AG04450 (cell line): ENCODE data around the gene TBX1. TPM values are rescaled to one million over a fixed set of nuclear protein-coding genes. Genes with fewer than 3 reads are reported as not detected.

Experiments used
- CTCF ChIA-PET: fragments of 300-600, 350-600 bp; formaldehyde crosslinking; extraction: SDS; loops from one replicate; lab custom pipeline; 2022; ENCODE audit warnings: antibody characterized with exemption, inconsistent platforms; lab: Charles Lee
- POLR2A ChIA-PET: fragments of 350-600 bp; formaldehyde crosslinking; extraction: SDS; loops from one replicate; lab custom pipeline; 2021; ENCODE audit warnings: antibody characterized with exemption, inconsistent platforms; lab: Yijun Ruan, JAX
- DNase-seq: peaks from one replicate; pipeline ENCODE4 v3.0.0-alpha.2; 2011; ENCODE audit warnings: low read depth, low spot score
- H3K27ac ChIP-seq: one replicate; pipeline ENCODE4 v1.5.1; 2012; ENCODE audit warnings: low read depth, low read length, control low read depth
- H3K27me3 ChIP-seq: one replicate; pipeline ENCODE4 v1.6.0; 2012; ENCODE audit warnings: low read length; ENCODE audit not compliant: control insufficient read depth, insufficient read depth
- H3K4me3 ChIP-seq: 2 replicates; pipeline ENCODE4 v1.5.1; 2011; ENCODE audit warnings: mild to moderate bottlenecking, low read depth, low read length, control low read depth
- H3K9me3 ChIP-seq: 2 replicates; pipeline ENCODE4 v1.5.1; 2012; ENCODE audit warnings: low read length; ENCODE audit not compliant: control insufficient read depth, insufficient read depth
- polyA plus RNA-seq: library from polyadenylated mRNA; depleted of rRNA; stranded (reverse); fragments of >200 nt; gene quantifications from 2 replicates; pipeline ENCODE4 v1.2.3, GENCODE V29; 2011
- TF ChIP-seq, protein P1 (sequence below): IDR thresholded peaks from 2 replicates; pipeline ENCODE4 v1.5.1; 2011; ENCODE audit warnings: low read depth, low read length, control low read depth, inconsistent platforms

The TBX1 gene
- polyA plus RNA-seq, 1 experiment, result not detected

GRCh38 chr22:19787849-19788141, 27.2 kb downstream of the TBX1 start:
- no peak overlapping the region for H3K4me3 ChIP-seq
- ChIA-PET CTCF (no interaction called here), POLR2A (no interaction called here)
- TF ChIP-seq, protein P1, sequence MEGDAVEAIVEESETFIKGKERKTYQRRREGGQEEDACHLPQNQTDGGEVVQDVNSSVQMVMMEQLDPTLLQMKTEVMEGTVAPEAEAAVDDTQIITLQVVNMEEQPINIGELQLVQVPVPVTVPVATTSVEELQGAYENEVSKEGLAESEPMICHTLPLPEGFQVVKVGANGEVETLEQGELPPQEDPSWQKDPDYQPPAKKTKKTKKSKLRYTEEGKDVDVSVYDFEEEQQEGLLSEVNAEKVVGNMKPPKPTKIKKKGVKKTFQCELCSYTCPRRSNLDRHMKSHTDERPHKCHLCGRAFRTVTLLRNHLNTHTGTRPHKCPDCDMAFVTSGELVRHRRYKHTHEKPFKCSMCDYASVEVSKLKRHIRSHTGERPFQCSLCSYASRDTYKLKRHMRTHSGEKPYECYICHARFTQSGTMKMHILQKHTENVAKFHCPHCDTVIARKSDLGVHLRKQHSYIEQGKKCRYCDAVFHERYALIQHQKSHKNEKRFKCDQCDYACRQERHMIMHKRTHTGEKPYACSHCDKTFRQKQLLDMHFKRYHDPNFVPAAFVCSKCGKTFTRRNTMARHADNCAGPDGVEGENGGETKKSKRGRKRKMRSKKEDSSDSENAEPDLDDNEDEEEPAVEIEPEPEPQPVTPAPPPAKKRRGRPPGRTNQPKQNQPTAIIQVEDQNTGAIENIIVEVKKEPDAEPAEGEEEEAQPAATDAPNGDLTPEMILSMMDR, result no peak
- H3K9me3 ChIP-seq, result peaks cover 29% of the 10 kb centered on the region
- H3K27me3 ChIP-seq, result no peaks in the 10 kb centered on the region
- H3K27ac ChIP-seq, result no peak overlapping the region
- no peak for DNase-seq

GRCh38 chr22:19788661-19789225, 28.2 kb downstream of the TBX1 start:
- no peaks in the 10 kb centered on the region for H3K27me3 ChIP-seq
- DNase-seq, result no peak
- POLR2A ChIA-PET, result interaction anchor here (0.6 kb wide), 1 partner anchor 1858 kb away, joined by 3 read pairs; no protein-coding TSS in a partner anchor
- CTCF ChIA-PET, result no interaction called here
- H3K4me3 ChIP-seq, result no peak overlapping the region
- H3K27ac ChIP-seq, result no peak overlapping the region
- peaks cover 29% of the 10 kb centered on the region for H3K9me3 ChIP-seq
- TF ChIP-seq, protein P1, result no peak

- POLR2A ChIA-PET, result interaction anchor here (0.6 kb wide), 3 partner anchors 55 to 1859 kb away, joined by 3 to 5 read pairs (median 3); partner anchors contain the start of gene GP1BB
These were observed 28.8 kb downstream of the TBX1 start for GRCh38 chr22:19789406-19789805.

GRCh38 chr22:19789828-19790227, 29.2 kb downstream of the TBX1 start:
- POLR2A ChIA-PET, result interaction anchor here (0.6 kb wide), 2 partner anchors 54 to 67 kb away, joined by 3 to 5 read pairs; partner anchors contain the start of gene GP1BB
- TF ChIP-seq, protein P1, result no peak
- Histone ChIP-seq H3K9me3 (peaks cover 29% of the 10 kb centered on the region), H3K27me3 (no peaks in the 10 kb centered on the region), H3K4me3 (no peak overlapping the region), H3K27ac (no peak overlapping the region)
- CTCF ChIA-PET, result interaction anchor here (1.3 kb wide), 1 partner anchor 160 kb away, joined by 5 read pairs; no protein-coding TSS in a partner anchor
- no peak for DNase-seq

More at GRCh38 chr22:19789406-19789805, 28.8 kb downstream of the TBX1 start:
- TF ChIP-seq, protein P1, result no peak
- H3K4me3 ChIP-seq, result no peak overlapping the region
- H3K27me3 ChIP-seq, result no peaks in the 10 kb centered on the region
- H3K9me3 ChIP-seq, result peaks cover 29% of the 10 kb centered on the region
- DNase-seq, result no peak
- no peak overlapping the region for H3K27ac ChIP-seq
- CTCF ChIA-PET, result interaction anchor here (1.3 kb wide), 1 partner anchor 160 kb away, joined by 5 read pairs; no protein-coding TSS in a partner anchor

DNA sequence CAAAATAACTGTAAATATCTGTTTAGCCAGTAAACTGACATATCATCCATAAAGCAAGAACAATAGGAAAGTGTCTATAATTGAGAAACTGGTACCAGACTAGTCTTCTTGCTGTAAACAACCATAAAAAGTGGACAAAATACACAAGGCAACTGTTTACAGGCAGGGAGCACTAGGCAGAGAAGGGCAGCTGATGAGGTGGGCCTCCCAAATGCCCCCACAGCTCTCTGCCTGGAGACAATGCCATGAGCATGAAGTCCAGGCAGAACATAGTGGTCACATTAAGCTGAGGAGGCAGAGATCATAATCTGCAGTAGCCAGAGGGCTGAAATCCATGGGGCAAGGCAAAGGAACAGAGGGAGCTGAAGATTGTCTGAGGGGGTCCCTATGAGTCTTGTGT, 30.7 kb downstream of the TBX1 start:
- H3K9me3 ChIP-seq, result peaks cover 29% of the 10 kb centered on the region
- CTCF ChIA-PET, result interaction anchor here (1.0 kb wide), 1 partner anchor 119 kb away, joined by 3 read pairs; no protein-coding TSS in a partner anchor
- no peak overlapping the region for H3K4me3 ChIP-seq
- POLR2A ChIA-PET, result no interaction called here
- TF ChIP-seq, protein P1, result no peak
- H3K27ac ChIP-seq, result no peak overlapping the region
- H3K27me3 ChIP-seq, result no peaks in the 10 kb centered on the region
- DNase-seq, result no peak
